ENCODE data around the gene LARP1.

The LARP1 gene

GRCh38 chr5:154866841-154867240 lies 111.7 kb downstream of the LARP1 start:
- Mint-ChIP-seq H3K27ac (peak overlapping the region; percentile 24), H3K27me3 (no peaks in the 10 kb centered on the region), H3K9me3 (no peaks in the 10 kb centered on the region), H3K4me1 (peaks cover 44% of the 10 kb centered on the region), H3K36me3 (ENCODE audit: low read depth) (peaks cover 58% of the 10 kb centered on the region), H3K4me3 (no peak overlapping the region)
- no peak for ATAC-seq
- no peak for DNase-seq

Measured in activated naive CD8-positive, alpha-beta T cell treated with anti-CD3 and anti-CD28 coated beads, Interleukin-2, amount 50 U/mL, for 24 hours (primary cell).